Stimulated activated CD8-positive, alpha-beta memory T cell treated with anti-CD3 and anti-CD28 coated beads, Interleukin-15, amount 100 ng/mL, for 48 hours (primary cell): ENCODE results near the gene GAREM1.
A peak's percentile ranks its signal among the peaks of the same experiment; 100 is the strongest.
"Not testable (repeated sequence)": the region's sequence is repeated elsewhere in the genome, so short reads cannot be mapped to it uniquely, and the experiment has no call there.

ENCODE experiments used
- DNase-seq, 2 donors: peaks; one replicate each; pipeline ENCODE4 v3.0.0-alpha.2; 2020; ENCODE audit warnings: low read depth in 2 of 2

Gene GAREM1

DNA sequence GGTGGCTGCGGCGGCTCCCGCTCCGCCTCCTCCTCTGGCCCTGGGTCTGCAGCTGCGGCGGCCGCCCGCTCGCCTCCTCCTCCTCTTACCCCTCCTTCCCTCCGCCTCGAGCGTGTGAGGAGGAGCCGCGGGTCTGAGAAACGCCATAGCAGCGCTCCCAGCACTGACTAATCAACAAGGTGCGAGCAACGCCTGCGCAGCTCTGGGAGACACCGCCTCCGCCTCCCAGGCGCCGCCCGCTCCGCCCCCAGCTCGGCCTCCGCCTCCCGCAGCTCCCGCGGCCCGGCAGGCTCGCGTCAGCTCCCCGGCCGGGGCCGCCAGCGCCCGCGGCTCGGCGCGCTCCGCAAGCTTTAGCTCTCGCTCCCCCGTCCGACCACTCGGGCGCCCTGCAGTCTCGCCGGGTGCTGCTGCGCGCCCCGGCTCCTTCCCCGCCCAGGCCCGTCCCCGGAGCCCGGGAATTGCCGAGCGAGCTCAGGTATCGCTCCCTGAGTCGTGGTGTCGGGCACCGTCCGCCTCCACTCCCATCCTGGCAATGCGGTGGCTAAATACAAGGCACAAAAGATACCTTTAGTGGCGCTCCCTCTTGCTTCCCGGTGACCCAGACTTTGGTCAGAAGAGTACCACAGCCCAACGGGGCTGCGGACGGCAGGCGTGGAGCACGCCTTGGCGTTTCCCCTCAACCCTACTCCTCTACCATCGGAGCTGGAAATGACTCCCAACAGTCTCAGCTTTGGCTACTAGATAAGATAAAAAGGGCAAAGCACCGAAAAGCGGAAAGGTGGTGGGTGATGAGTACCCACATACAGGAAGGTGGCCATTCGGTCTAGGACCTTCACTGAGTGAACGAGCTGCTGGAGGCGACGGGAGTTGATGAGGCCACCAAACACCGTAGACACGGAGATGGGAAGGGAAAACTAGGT lies at the start of gene GAREM1:
TSS of gene GAREM1 (minus strand) at position 169 of the 920 bp plus-strand sequence. CDS start 454 bp downstream, outside the sequence.
- DNase-seq: peak; percentile 67 to 69

DNA sequence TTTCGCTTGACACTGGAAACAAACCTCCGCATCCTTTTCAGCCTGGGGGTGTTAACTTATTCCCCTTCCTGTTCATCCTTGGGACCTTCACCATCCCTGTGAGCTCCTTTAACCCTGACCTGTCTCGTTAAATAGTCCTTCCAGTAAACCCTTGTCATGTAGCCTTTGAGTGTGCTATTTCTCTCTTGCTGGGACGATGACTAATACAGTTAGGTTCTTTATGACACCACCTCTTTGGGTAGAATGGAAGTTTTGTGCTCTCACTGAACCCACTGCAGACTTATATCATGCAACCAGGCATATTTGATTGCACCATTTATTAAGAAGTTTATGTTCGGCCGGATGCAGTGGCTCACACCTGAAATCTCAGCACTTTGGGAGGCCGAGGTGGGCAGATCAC lies 40.5 kb upstream of the GAREM1 start:
- no peak for DNase-seq

DNA sequence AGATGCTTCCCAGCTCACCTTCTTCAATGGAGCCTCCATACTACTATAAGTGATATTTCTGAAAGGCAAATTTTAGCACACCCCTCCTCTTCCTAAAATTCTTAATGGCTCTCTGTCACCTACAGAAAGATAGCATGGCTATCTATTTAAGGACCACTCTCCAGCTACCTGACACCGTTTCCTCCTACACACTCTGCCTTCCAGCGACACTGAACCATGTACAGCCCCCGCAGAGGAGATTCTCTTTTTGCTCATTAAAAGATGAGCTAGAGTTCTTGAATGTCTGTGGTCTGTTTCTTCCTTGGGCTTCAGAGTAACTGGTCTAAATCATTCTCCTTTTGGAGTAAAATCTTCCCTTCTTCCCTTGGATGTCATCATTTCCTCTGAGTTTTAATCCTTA lies 38.4 kb upstream of the GAREM1 start:
- DNase-seq: no peak

DNA sequence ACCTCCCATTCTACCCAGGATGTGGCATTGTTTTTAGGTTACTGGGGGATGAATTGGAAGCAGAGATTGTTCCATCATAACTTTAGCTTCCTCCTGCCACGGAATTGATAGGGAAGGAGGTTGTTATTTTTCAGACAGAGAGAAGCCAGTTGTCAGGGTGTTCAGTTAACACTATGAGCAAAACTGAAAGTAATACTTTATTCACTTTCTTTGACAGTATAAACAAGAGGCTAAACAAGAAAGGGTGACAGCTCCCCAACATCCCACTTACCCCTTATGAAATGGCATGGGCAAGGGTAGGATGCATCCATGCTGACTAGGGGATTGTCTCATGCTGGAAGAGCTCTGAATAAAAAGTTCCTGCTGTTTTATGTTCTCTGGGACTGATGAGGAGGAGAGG lies 36.4 kb upstream of the GAREM1 start:
- no peak for DNase-seq

DNA sequence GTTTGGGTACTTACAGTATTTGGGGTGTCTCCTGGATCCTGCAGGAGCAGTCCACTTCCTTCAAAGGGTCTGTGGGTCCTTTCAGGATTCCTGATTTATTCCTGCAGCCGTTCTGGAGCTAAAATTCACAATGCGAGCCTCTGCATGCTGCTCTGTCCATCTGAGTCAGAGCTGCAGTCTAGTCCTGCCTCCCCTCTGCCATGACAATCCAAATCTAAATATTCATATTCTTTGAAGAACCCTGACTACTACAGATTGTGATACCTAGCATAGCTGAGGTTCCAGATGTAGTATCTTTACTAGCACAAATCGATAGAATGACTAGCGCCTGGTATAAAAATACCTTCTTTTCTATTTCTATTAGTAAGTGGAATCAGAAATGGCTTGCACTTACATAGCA lies 31.3 kb upstream of the GAREM1 start:
- DNase-seq: no peak

DNA sequence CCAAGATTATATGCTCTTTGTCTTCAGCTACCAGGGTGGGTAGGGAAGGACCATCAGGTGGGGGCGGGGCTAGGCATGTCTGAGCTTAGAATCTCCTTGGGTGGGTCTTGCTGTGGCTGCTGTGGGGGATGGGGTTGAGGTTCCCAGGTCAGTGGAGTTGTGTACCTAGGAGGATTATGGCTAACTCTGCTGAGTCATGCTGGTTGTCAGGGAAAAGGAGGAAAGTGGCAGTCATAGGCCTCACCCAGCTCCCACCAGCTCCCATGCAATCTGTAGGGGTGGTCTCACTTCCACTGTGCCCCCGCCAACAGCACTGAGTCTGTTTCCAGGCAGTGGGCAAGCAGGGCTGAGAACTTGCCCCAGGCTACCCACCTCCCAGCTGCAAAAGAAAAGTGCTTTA lies 30.6 kb upstream of the GAREM1 start:
- not testable (repeated sequence) for DNase-seq

DNA sequence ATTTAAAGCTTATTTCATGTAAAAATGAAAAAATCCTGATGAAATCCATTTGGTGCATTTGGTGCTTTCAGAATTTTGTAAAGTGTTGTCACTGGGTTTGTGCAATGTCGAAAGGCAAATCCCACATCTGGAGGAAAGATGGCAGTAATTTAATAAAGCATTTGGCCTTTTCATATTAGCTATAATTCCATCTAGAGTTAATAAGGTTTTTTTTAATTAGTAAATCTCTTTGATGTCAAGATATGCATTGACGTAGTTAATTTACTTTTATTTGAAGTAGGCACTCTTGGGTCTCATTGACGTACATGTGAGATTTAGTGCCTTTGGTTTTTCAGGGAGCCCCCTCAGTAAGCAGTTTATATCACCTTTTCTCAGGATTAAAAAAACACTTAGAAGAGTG lies 12.3 kb upstream of the GAREM1 start:
- no peak for DNase-seq

DNA sequence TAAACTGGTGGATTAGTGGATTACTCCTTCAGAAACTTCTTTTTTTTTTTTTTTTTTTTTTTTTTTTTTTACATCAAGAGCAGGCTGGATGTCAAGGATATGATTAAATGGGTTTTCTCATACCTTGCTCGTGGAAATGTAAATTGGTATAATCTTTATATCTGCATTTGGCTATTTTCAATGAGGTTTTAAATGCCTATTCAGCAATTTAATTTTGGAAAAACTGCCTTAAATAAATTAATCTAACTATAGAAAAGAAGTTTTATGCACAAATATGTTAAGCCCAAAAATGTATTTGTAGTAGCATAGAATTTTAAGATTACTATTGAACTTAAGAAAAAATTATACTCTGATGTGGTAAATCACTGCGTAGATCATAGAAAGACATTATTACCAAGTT lies 11.4 kb upstream of the GAREM1 start:
- DNase-seq: no peak

DNA sequence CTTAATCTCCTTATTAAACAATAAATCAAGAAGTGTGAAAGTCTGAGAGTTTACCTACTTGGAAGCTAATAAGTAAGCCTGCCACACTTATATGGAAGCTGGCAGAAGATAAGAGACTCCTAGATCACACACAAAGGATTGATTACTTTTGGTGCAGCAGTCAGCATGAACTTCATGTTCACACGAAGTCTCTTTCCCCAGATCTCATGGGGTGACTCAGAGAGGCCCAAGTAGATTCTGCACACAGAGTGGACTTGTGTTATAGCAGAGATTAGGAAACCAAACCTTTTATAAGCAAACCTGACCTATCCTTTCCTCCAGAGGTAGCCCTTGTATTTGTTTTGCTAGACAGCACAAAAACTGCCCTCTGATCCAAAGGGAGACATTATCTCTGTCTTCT lies 9.9 kb upstream of the GAREM1 start:
- DNase-seq: no peak

DNA sequence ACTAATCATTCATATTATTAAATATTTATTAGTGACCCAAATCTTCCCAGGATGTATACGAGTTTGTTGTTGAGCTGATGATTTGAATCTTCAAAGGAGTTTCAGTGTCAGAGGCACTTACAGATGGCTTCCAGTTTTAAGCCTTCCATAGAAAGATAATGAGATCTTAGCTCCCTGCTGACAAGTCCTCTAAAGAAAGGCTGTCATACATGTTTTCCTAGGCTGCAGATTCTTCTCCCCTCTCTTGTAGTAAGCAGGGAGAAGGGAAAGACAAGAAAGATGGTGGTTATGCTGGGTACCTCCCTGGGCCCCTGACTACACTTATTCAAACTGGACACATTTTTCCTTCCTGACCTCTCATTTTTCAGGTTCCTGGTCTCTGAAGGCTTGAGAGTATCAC lies 8.1 kb upstream of the GAREM1 start:
- DNase-seq: no peak

DNA sequence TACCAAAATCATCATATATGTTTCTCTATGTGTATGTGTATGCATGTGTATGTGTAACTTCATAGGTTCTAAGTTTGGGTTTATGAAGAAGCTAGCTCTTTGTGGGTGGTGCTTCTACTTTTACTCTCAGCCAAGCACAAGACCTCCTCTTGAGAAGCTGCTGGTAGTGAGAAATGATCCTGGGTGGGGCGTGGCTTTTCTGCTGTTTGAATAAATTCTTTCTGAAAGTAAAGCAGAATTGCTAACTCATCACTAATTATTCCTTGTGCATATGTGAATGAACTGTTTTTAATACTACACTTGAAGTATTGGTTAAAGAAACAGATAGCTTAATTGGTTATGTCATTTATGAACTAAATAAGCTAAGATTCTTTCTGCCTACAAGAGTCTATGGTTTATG lies 7.6 kb upstream of the GAREM1 start:
- no peak for DNase-seq

DNA sequence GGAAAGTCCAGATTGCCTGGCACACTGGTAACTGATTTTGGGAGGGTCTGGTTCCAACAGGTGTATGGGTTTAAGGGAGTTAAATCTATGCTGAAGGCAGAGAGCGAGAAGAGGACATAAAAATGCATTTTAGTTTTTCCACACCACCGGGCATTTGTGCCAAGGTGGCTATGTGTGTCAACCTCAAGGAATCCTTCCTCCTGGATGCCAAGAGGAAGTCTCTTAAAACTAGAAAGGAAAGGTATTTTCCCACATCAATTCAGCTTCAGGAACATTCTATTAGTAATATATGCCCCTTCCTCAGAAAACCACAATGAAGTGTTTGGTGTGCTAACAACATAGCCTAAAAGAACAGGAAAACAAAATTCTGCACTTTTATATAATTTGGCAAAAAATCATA lies 5.4 kb upstream of the GAREM1 start:
- no peak for DNase-seq

DNA sequence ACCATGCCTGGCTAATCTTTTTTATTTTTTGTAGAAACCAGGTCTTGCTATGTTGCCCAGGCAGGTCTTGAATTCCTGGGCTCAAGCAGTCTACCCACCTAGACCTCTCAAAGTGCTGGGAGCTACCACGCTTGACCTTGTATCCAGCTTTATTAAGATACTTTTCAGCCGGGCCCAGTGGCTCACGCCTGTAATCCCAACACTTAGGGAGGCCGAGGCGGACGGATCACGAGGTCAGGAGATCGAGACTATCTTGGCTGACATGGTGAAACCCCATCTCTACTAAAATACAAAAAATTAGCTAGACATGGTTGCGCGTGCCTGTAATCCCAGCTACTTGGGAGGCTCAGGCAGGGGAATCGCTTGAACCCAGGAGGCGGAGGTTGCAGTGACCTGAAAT lies 4.4 kb upstream of the GAREM1 start:
- DNase-seq: not testable (repeated sequence)

DNA sequence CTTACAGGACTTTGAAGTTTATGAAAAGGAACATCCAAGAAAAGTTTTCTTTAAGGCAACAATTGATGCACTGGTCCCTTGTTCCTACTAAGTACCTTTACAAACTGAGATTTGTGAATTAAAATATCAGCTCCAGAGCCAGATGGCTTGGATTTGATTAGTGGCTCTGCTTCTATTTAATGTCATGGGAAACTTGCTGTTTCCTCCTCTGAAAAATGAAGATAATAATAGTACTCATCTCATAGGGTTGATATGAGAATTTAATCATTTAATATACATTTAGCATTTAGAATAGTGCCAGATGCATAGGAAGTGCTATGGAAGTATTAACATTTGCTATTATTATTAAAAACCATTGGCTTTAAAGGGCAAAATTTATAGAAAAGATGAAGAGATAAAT lies 2.6 kb upstream of the GAREM1 start:
- no peak for DNase-seq

DNA sequence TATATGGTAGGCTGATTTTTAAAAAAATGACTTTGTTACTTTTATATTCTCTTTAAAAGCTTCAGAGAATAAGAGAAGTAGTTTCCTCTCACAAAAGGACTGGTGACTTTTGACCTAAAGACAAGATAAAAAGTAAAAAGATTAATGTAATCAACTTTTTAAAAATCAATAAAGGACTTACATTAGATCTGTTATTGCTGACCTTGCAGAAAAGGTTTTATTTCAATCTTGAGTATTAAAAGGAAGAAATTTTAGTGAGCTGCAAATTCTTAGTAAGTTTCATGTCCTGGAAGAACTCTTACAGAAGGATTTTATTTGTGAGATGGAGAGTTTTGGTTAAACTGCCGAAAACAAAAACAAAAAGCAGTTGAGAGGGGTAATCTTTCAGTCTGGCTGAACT lies 2.2 kb upstream of the GAREM1 start:
- no peak for DNase-seq

DNA sequence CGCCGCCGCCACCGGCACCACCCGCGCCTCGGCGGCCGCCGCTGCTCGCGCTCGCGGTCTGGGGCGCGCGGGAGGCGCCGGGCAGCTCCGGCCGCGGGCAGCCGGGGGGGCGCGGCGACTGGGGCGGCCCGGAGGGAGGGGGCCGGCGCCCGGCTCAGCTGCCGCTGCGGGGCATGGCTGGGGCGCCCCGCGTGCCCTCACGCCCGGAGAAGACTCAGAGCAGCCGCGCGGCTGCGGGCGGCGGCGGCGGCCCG lies 295 bp downstream of the GAREM1 start:
- no peak for DNase-seq

DNA sequence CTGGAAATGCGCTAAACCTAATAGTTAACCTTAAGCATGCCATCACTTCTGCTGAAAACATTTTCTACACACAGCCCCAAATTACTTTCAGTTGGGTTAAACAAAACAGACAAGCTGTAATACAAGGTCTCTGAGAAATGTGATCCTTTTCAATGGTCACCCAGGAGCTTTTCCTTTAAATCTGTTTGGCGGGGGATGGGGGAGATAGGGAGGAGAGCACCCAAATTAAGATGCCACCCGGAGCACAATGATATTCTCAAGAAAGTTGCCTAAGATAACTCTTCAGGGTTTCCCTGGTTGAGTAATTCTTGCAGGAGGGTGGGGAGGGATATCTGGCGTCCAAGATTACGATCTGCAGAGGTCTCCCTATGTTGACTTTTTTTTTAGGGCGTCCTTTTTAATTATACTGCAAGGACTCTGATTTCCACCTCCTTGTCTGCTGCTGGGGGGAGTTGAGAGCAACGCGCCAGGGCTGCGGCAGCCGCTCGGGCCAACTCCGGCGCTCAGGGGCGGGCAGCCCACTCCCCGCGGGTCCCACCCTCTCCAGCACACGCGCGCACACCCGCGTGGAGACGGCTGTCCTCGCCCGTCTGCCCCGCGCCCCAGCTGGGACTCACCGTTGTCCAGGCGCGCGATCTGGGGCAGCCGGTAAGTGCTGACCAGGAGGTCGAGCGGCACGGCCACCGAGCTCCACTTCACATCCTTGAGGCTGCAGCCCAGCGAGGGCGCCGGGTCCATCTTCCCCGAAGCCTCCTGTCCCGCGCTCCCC lies 807 bp downstream of the GAREM1 start:
- no peak for DNase-seq

DNA sequence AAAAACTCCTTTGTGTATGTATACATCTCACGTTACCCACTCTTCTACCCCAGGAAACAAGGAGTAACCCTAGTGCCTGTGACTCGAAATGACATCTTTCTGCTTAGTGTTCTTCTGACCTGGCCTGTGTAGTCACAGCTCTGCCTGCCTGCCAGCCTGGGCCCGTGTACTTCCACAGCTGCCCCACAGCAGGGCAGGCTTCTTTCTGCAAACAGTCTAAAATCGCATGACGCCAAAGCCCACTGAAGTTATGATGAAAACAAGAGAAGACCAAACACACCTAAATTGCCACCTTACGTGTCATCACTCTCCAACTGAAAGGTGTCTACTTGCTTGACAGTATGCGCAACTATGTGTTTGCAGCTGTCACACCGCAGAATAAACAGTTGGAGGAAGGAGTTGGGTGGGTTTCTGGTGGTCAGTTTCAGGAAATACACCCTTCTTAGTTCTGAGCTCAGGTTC lies 1.5 kb downstream of the GAREM1 start:
- DNase-seq: no peak

DNA sequence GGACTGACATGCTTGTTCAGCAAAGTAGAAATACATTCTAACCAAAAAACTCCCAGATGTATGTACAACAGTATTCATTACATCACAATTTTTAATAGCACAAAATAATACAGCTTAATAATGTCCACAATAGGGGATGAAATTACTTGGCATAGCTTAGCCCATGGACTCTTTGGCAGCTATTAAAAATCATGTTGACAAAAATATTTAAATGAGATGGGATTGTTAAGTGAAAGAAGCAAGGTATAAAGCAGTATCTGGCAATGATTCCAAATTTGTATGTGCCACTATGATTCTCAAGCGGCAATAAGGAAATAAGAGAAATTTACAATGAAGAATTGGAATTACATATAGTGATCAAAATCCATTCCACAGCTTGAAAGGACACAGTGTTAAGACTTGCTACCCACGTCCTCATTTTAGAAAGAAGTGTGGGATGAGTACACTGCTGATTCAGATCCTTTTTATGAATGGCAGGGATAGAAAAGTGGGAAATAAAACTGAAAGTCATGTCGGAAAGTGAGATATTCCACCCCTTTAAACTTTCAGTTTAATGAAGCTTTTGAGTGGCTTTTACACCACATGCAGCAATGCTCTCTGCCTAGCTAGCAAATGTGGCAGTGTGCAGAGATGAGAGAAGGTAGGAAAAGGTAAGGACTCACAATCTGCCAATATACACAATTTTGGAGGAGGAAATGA lies 2.4 kb downstream of the GAREM1 start:
- no peak for DNase-seq

DNA sequence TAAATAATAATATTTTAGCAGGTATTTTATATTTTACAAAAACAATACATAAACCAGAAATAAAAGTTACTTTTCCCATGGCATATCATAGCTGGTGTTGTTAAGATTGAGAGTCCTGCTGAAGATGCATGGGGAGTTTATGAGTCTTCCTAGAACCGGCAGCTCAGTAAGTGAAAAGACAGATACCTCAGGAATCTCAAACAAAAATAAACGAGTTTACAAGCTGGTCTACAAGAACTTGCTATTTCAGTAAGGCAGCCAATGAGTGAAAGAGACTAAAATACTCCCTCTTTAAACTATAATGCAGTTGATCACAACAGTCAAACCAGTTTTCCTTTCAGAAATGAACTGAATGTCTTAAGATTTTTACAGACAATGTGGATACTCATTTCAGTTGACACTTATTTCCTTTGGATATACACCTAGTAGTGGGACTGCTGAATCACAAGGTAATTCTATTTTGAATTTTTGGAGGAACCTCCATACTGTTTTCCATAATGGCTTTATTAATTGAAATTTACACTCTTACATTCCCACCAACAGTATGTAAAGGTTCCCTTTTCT lies 8.9 kb downstream of the GAREM1 start:
- DNase-seq: no peak

DNA sequence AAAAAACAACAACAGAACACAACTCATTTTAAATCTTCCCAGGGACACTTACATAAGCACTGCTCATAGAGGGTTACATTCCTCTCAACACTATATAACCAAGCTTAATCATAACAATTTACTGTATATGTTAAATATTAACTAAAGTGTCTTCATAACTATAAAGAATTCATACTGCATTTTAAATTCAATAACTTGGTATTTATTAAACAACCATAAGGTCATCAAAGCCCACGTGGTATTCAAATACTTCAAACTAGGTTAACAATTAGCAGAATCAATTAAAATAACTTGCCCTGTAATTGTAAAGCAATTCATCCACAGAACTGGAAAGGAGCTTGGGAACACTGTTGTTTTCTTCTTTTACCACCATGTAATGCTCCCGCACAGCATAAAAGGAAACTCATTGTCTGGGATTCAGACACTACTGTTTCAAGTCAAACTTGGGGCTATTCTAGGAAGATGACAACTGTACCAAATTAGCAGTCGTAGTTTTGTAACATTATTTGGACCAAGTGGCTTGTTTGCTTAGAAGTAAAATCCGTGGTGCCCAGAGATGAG lies 10.4 kb downstream of the GAREM1 start:
- DNase-seq: no peak
